Progenitor cell of endocrine pancreas (in vitro differentiated cells): ENCODE data around the gene TSFM. TPM values are rescaled to one million over a fixed set of nuclear protein-coding genes. Genes with fewer than 3 reads are reported as not detected.

Experiments
- DNase-seq: peaks from one replicate; pipeline ENCODE4 v3.0.0; 2021; ENCODE audit warnings: low spot score; ENCODE audit not compliant: unreplicated experiment
- H3K27ac Mint-ChIP-seq: 2 replicates; pipeline ENCODE4 v1.8.0; 2021; ENCODE audit warnings: mild to moderate bottlenecking, moderate library complexity, mixed read lengths
- H3K27me3 Mint-ChIP-seq: 2 replicates; pipeline ENCODE4 v1.8.0; 2021; ENCODE audit warnings: mixed read lengths
- H3K36me3 Mint-ChIP-seq: 2 replicates; pipeline ENCODE4 v1.8.0; 2022; ENCODE audit warnings: mixed read lengths; ENCODE audit not compliant: insufficient read depth
- H3K4me1 Mint-ChIP-seq: 2 replicates; pipeline ENCODE4 v1.8.0; 2021; ENCODE audit warnings: low read depth, mixed read lengths
- H3K4me3 Mint-ChIP-seq: 2 replicates; pipeline ENCODE4 v1.8.0; 2021; ENCODE audit warnings: low read depth, mild to moderate bottlenecking, moderate library complexity, mixed read lengths
- H3K9me3 Mint-ChIP-seq: 2 replicates; pipeline ENCODE4 v1.8.0; 2021; ENCODE audit warnings: low read depth, mixed read lengths
- total RNA-seq: library from RNA; stranded (reverse); gene quantifications from 2 replicates; pipeline ENCODE4 v1.2.1, GENCODE V29; 2021
- TF ChIP-seq, protein P1 (sequence below): fragments of 200-600 bp; sonication (generic); IDR thresholded peaks from one replicate; pipeline ENCODE4 v1.5.0; 2021; ENCODE audit warnings: antibody characterized with exemption, mild to moderate bottlenecking; ENCODE audit not compliant: unreplicated experiment

TSFM gene
- total RNA-seq, 1 donor from 2014 or later, result 25.7 TPM

- Mint-ChIP-seq H3K27ac (no peak overlapping the region), H3K27me3 (no peaks in the 10 kb centered on the region), H3K36me3 (peaks cover 23% of the 10 kb centered on the region), H3K4me3 (no peak overlapping the region), H3K4me1 (peaks cover 4% of the 10 kb centered on the region), H3K9me3 (no peaks in the 10 kb centered on the region)
- TF ChIP-seq, protein P1, sequence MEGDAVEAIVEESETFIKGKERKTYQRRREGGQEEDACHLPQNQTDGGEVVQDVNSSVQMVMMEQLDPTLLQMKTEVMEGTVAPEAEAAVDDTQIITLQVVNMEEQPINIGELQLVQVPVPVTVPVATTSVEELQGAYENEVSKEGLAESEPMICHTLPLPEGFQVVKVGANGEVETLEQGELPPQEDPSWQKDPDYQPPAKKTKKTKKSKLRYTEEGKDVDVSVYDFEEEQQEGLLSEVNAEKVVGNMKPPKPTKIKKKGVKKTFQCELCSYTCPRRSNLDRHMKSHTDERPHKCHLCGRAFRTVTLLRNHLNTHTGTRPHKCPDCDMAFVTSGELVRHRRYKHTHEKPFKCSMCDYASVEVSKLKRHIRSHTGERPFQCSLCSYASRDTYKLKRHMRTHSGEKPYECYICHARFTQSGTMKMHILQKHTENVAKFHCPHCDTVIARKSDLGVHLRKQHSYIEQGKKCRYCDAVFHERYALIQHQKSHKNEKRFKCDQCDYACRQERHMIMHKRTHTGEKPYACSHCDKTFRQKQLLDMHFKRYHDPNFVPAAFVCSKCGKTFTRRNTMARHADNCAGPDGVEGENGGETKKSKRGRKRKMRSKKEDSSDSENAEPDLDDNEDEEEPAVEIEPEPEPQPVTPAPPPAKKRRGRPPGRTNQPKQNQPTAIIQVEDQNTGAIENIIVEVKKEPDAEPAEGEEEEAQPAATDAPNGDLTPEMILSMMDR, result no peak
- DNase-seq, result no peak
Observed at GRCh38 chr12:57826966-57827365, 44.4 kb downstream of the TSFM start.

- peaks cover 15% of the 10 kb centered on the region for H3K36me3 Mint-ChIP-seq
Observed at GRCh38 chr12:57829025-57829777, 46.6 kb downstream of the TSFM start.

DNA sequence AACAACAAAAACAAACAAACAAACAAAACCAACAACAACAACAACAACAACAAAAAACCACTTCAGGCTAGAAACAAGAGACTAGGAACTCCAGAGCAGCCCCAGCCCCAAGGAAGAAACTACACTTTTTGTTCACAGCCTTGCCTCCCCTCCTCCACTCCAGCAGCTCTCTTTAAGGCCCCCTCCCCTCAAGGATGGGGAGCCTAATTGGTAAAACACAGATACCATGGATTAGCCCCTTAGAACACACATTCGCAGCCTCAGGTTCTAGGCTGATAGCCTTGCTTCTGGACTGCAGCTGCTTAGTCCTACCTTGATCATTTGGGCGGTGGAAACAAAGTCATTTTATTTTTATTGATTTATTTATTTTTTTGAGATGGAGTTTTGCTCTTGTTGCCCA, 47.8 kb downstream of the TSFM start:
- peaks cover 8% of the 10 kb centered on the region for H3K36me3 Mint-ChIP-seq
- H3K27me3 Mint-ChIP-seq, result no peaks in the 10 kb centered on the region
- no peak for DNase-seq
- peaks cover 7% of the 10 kb centered on the region for H3K4me1 Mint-ChIP-seq
- TF ChIP-seq, protein P1, result no peak
- no peak overlapping the region for H3K27ac Mint-ChIP-seq
- no peak overlapping the region for H3K4me3 Mint-ChIP-seq
- no peaks in the 10 kb centered on the region for H3K9me3 Mint-ChIP-seq

More at GRCh38 chr12:57829025-57829777, 46.6 kb downstream of the TSFM start:
- DNase-seq, result no peak
- Mint-ChIP-seq H3K27ac (no peak overlapping the region), H3K9me3 (no peaks in the 10 kb centered on the region), H3K27me3 (no peaks in the 10 kb centered on the region), H3K4me3 (no peak overlapping the region), H3K4me1 (peaks cover 7% of the 10 kb centered on the region)
- TF ChIP-seq, protein P1, result no peak

GRCh38 chr12:57832966-57833365, 50.4 kb downstream of the TSFM start:
- DNase-seq, result no peak
- Mint-ChIP-seq H3K27me3 (no peaks in the 10 kb centered on the region), H3K9me3 (no peaks in the 10 kb centered on the region), H3K27ac (no peak overlapping the region), H3K4me3 (no peak overlapping the region), H3K36me3 (peaks cover 1% of the 10 kb centered on the region), H3K4me1 (peaks cover 26% of the 10 kb centered on the region)
- TF ChIP-seq, protein P1, result no peak

- H3K36me3 Mint-ChIP-seq, result peaks cover 1% of the 10 kb centered on the region
- TF ChIP-seq, protein P1, result no peak
- H3K4me1 Mint-ChIP-seq, result peaks cover 29% of the 10 kb centered on the region
- no peaks in the 10 kb centered on the region for H3K27me3 Mint-ChIP-seq
- no peak for DNase-seq
- peak overlapping the region; percentile 85 for H3K27ac Mint-ChIP-seq
- H3K4me3 Mint-ChIP-seq, result no peak overlapping the region
- no peaks in the 10 kb centered on the region for H3K9me3 Mint-ChIP-seq
Observed at GRCh38 chr12:57833672-57834071, 51.1 kb downstream of the TSFM start.
